Measurements from ENCODE around the gene PCDHB8. TPM values are rescaled to one million over a fixed set of nuclear protein-coding genes. Genes with fewer than 3 reads are reported as not detected.
A peak's percentile ranks its signal among the peaks of the same experiment; 100 is the strongest.
"Not testable (repeated sequence)": the region's sequence is repeated elsewhere in the genome, so short reads cannot be mapped to it uniquely, and the experiment has no call there.

Gene PCDHB8
- total RNA-seq, 1 donor from 2014 or later: 9.2 TPM

- no peak for TF ChIP-seq CTCF (IDR thresholded peaks at IDR 0.05; ENCODE audit: unreplicated experiment)
- Mint-ChIP-seq H3K36me3 (ENCODE audit: low read depth, unreplicated experiment) (peaks cover 16% of the 10 kb centered on the region), H3K4me3 (ENCODE audit: unreplicated experiment) (peak overlapping the region; percentile 29), H3K27me3 (ENCODE audit: unreplicated experiment) (no peaks in the 10 kb centered on the region), H3K9me3 (ENCODE audit: unreplicated experiment) (no peaks in the 10 kb centered on the region), H3K4me1 (ENCODE audit: unreplicated experiment) (no peaks in the 10 kb centered on the region), H3K27ac (ENCODE audit: unreplicated experiment) (no peak overlapping the region)
- no peak for DNase-seq (ENCODE audit: low spot score)
These were observed 27.2 kb upstream of the PCDHB8 start for GRCh38 chr5:141150224-141150992.

GRCh38 chr5:141150993-141151325 is 26.6 kb upstream of the PCDHB8 start:
- no peak for TF ChIP-seq CTCF (IDR thresholded peaks at IDR 0.05; ENCODE audit: unreplicated experiment)
- no peak for DNase-seq (ENCODE audit: low spot score)
- no peaks in the 10 kb centered on the region for H3K27me3 Mint-ChIP-seq (ENCODE audit: unreplicated experiment)
- peak overlapping the region; percentile 57 for H3K4me3 Mint-ChIP-seq (ENCODE audit: unreplicated experiment)
- H3K9me3 Mint-ChIP-seq (ENCODE audit: unreplicated experiment): no peaks in the 10 kb centered on the region
- no peak overlapping the region for H3K27ac Mint-ChIP-seq (ENCODE audit: unreplicated experiment)
- H3K4me1 Mint-ChIP-seq (ENCODE audit: unreplicated experiment): no peaks in the 10 kb centered on the region
- H3K36me3 Mint-ChIP-seq (ENCODE audit: low read depth, unreplicated experiment): peaks cover 16% of the 10 kb centered on the region

GRCh38 chr5:141151632-141152031 is 26.0 kb upstream of the PCDHB8 start:
- H3K9me3 Mint-ChIP-seq (ENCODE audit: unreplicated experiment): not testable (repeated sequence)

GRCh38 chr5:141152096-141152495 is 25.5 kb upstream of the PCDHB8 start:
- H3K4me3 Mint-ChIP-seq (ENCODE audit: unreplicated experiment): peak overlapping the region; percentile 71
- H3K27ac Mint-ChIP-seq (ENCODE audit: unreplicated experiment); H3K27me3 Mint-ChIP-seq (ENCODE audit: unreplicated experiment); DNase-seq (ENCODE audit: low spot score); H3K4me1 Mint-ChIP-seq (ENCODE audit: unreplicated experiment); H3K9me3 Mint-ChIP-seq (ENCODE audit: unreplicated experiment): not testable (repeated sequence)
- H3K36me3 Mint-ChIP-seq (ENCODE audit: low read depth, unreplicated experiment): peaks cover 25% of the 10 kb centered on the region

More at GRCh38 chr5:141151632-141152031, 26.0 kb upstream of the PCDHB8 start:
- not testable (repeated sequence) for H3K27ac Mint-ChIP-seq (ENCODE audit: unreplicated experiment); H3K4me3 Mint-ChIP-seq (ENCODE audit: unreplicated experiment); H3K27me3 Mint-ChIP-seq (ENCODE audit: unreplicated experiment); H3K4me1 Mint-ChIP-seq (ENCODE audit: unreplicated experiment); DNase-seq (ENCODE audit: low spot score)
- peaks cover 21% of the 10 kb centered on the region for H3K36me3 Mint-ChIP-seq (ENCODE audit: low read depth, unreplicated experiment)

- H3K9me3 Mint-ChIP-seq (ENCODE audit: unreplicated experiment): no peaks in the 10 kb centered on the region
- H3K27ac Mint-ChIP-seq (ENCODE audit: unreplicated experiment): no peak overlapping the region
- no peaks in the 10 kb centered on the region for H3K4me1 Mint-ChIP-seq (ENCODE audit: unreplicated experiment)
- TF ChIP-seq CTCF (IDR thresholded peaks at IDR 0.05; ENCODE audit: unreplicated experiment): peak; percentile 79
- peak; percentile 44 for DNase-seq (ENCODE audit: low spot score)
- H3K36me3 Mint-ChIP-seq (ENCODE audit: low read depth, unreplicated experiment): peaks cover 21% of the 10 kb centered on the region
- no peaks in the 10 kb centered on the region for H3K27me3 Mint-ChIP-seq (ENCODE audit: unreplicated experiment)
- no peak overlapping the region for H3K4me3 Mint-ChIP-seq (ENCODE audit: unreplicated experiment)
These were observed 21.8 kb upstream of the PCDHB8 start for GRCh38 chr5:141155540-141156374.

- not testable (repeated sequence) for H3K4me1 Mint-ChIP-seq (ENCODE audit: unreplicated experiment); H3K9me3 Mint-ChIP-seq (ENCODE audit: unreplicated experiment); H3K27me3 Mint-ChIP-seq (ENCODE audit: unreplicated experiment); DNase-seq (ENCODE audit: low spot score); H3K27ac Mint-ChIP-seq (ENCODE audit: unreplicated experiment); H3K4me3 Mint-ChIP-seq (ENCODE audit: unreplicated experiment)
- H3K36me3 Mint-ChIP-seq (ENCODE audit: low read depth, unreplicated experiment): peaks cover 11% of the 10 kb centered on the region
These were observed 20.2 kb upstream of the PCDHB8 start for GRCh38 chr5:141157356-141157755.

GRCh38 chr5:141157901-141158300 is 19.7 kb upstream of the PCDHB8 start:
- not testable (repeated sequence) for H3K4me3 Mint-ChIP-seq (ENCODE audit: unreplicated experiment); H3K9me3 Mint-ChIP-seq (ENCODE audit: unreplicated experiment); DNase-seq (ENCODE audit: low spot score); H3K27ac Mint-ChIP-seq (ENCODE audit: unreplicated experiment); H3K4me1 Mint-ChIP-seq (ENCODE audit: unreplicated experiment); H3K27me3 Mint-ChIP-seq (ENCODE audit: unreplicated experiment)
- H3K36me3 Mint-ChIP-seq (ENCODE audit: low read depth, unreplicated experiment): peaks cover 11% of the 10 kb centered on the region

Measured in endothelial cell (in vitro differentiated cells).